Activated naive CD4-positive, alpha-beta T cell treated with anti-CD3 and anti-CD28 coated beads for 36 hours (primary cell): Measurements from ENCODE around the gene JAM3. TPM values are rescaled to one million over a fixed set of nuclear protein-coding genes. Genes with fewer than 3 reads are reported as not detected.

Experiments used
- CTCF ChIA-PET: fragments of 350-600 bp; sonication (Branson Sonifier 250); formaldehyde crosslinking; loops from one replicate; lab custom pipeline; 2021; ENCODE audit warnings: antibody characterized with exemption; lab: Charles Lee
- DNase-seq: peaks from one replicate; pipeline ENCODE4 v3.0.0-alpha.2; 2020
- H3K27ac Mint-ChIP-seq: one replicate; pipeline ENCODE4 v1.8.0; 2021; ENCODE audit warnings: mild to moderate bottlenecking, mixed read lengths
- H3K27me3 Mint-ChIP-seq: one replicate; pipeline ENCODE4 v1.8.0; 2021; ENCODE audit warnings: low read depth, mixed read lengths
- H3K36me3 Mint-ChIP-seq: one replicate; pipeline ENCODE4 v1.8.0; 2021; ENCODE audit warnings: low read depth, mixed read lengths
- H3K4me1 Mint-ChIP-seq: one replicate; pipeline ENCODE4 v1.8.0; 2021; ENCODE audit warnings: low read depth, mixed read lengths
- H3K4me3 Mint-ChIP-seq: one replicate; pipeline ENCODE4 v1.8.0; 2021; ENCODE audit warnings: mild to moderate bottlenecking, moderate library complexity, mixed read lengths
- H3K9me3 Mint-ChIP-seq: one replicate; pipeline ENCODE4 v1.8.0; 2021; ENCODE audit warnings: mixed read lengths
- intact Hi-C: fragments of 100-400 bp; cut with micrococcal nuclease; formaldehyde crosslinking; loops from one replicate; pipeline ENCODE4 v1.15.1; 2023
- total RNA-seq, 2 experiments: library from RNA; stranded (reverse); gene quantifications; one replicate each; pipeline ENCODE4 v1.2.3, GENCODE V29; 2021

The JAM3 gene
- total RNA-seq, 2 experiments from 2014 or later, result 4.0 to 6.4 TPM

GRCh38 chr11:134124660-134125451 is 56.0 kb downstream of the JAM3 start:
- CTCF ChIA-PET, result interaction anchor here (1.3 to 2.1 kb wide), 3 partner anchors 14 to 74 kb away, joined by 4 to 7 read pairs (median 5); no protein-coding TSS in a partner anchor
- intact Hi-C loops, result no loop called here
- DNase-seq, result peak; percentile 15
- Mint-ChIP-seq H3K27ac (no peak overlapping the region), H3K27me3 (peaks cover 34% of the 10 kb centered on the region), H3K9me3 (no peaks in the 10 kb centered on the region), H3K36me3 (peaks cover 7% of the 10 kb centered on the region), H3K4me3 (peak overlapping the region; percentile 12), H3K4me1 (peaks cover 13% of the 10 kb centered on the region)

- Mint-ChIP-seq H3K9me3 (peaks cover 2% of the 10 kb centered on the region), H3K4me1 (peaks cover 13% of the 10 kb centered on the region), H3K27ac (no peak overlapping the region), H3K27me3 (peaks cover 34% of the 10 kb centered on the region), H3K4me3 (no peak overlapping the region), H3K36me3 (peaks cover 7% of the 10 kb centered on the region)
- intact Hi-C loops, result no loop called here
- DNase-seq, result no peak
- CTCF ChIA-PET, result interaction anchor here (1.8 to 2.1 kb wide), 2 partner anchors 14 to 75 kb away, joined by 5 to 7 read pairs; no protein-coding TSS in a partner anchor
Measured at GRCh38 chr11:134125507-134125906, 56.6 kb downstream of the JAM3 start.

DNA sequence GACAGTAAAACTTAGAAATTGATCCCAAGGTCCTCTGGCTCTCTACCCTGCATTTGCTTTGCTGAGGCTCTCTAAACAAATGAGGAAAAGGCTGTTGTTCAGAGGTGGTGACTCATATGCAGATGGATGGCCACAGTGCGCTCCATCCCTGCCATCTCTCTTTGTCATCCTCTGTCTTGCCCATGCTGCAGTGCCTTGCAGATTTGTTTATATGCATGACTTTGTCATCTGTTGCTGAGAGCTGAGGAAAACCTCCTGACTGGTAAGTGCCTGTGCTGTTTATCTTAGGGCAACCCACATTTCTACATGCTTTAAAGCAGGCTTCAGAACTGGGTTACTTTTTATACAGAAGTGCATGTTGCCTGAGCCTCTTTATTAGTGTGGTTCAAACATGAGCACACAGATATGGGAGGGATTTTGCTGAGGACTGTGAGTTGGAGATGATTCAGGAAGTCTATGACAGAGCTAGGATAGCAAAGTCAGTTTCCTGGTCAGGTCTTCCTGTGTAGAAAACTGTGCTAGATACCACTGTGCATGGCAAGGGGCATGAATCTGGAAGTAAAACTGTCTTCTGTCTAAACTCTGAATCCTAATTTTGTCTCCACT is 57.4 kb downstream of the JAM3 start:
- intact Hi-C loops, result no loop called here
- CTCF ChIA-PET, result interaction anchor here (0.7 to 2.1 kb wide), 4 partner anchors 12 to 133 kb away, joined by 3 to 7 read pairs (median 4); no protein-coding TSS in a partner anchor
- Mint-ChIP-seq H3K36me3 (peaks cover 9% of the 10 kb centered on the region), H3K9me3 (peaks cover 7% of the 10 kb centered on the region), H3K4me1 (peaks cover 13% of the 10 kb centered on the region), H3K4me3 (no peak overlapping the region), H3K27ac (no peak overlapping the region), H3K27me3 (peaks cover 34% of the 10 kb centered on the region)
- DNase-seq, result no peak

DNA sequence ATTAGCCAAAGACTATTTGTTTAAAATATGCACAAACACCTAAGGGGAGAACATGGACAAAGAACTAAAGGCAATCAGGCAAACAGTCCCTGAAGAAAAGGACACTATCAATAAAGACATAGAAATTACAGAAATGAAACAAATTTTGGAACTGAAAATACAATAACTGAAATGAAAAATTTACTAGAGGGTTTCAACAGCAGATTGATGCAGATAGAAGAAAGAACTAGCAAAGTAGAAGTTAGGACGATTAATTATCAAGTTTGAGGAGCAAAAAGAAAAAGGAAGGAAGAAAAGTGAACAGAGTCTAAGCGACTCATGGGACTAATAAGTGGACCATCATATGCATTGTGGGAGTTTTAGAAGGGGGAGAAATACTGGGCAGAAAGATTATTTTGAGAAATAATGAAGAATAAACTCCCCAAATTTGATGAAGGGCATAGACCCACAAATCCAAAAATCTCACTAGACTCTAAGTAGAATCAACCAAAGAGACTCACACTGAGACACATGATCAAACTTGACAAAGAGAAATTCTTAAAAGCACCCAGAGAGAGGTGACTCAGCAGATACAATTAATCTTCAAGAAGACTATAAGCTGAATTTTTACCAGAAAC is 62.9 kb downstream of the JAM3 start:
- Mint-ChIP-seq H3K9me3 (peaks cover 18% of the 10 kb centered on the region), H3K36me3 (peaks cover 13% of the 10 kb centered on the region), H3K4me3 (no peak overlapping the region), H3K27me3 (no peaks in the 10 kb centered on the region), H3K4me1 (no peaks in the 10 kb centered on the region), H3K27ac (no peak overlapping the region)
- intact Hi-C loops, result no loop called here
- no peak for DNase-seq
- CTCF ChIA-PET, result interaction anchor here (0.9 kb wide), 1 partner anchor 81 kb away, joined by 3 read pairs; no protein-coding TSS in a partner anchor

DNA sequence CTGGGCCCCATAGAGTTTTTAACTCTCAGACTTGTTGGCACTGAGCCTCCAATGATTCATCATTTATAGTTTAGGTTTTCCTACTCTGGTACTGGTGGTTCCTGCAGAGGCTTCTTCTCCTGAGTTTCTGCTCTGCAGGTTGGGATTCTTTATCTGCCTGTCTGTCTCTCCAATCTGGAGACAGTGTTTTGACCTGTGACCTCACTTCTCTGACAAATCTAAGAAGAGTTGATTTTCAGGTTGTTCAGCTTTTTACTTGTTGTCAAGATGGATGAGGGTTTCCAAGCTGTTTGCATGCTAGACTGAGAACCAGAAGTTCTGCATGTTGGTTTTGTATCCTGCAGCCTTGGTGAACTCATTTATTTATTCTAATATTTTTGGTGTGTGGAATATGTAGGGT is 63.9 kb downstream of the JAM3 start:
- no peak overlapping the region for H3K4me3 Mint-ChIP-seq
- CTCF ChIA-PET, result interaction anchor here (4.5 kb wide), 1 partner anchor 82 kb away, joined by 33 read pairs; no protein-coding TSS in a partner anchor
- intact Hi-C loops, result no loop called here
- H3K36me3 Mint-ChIP-seq, result peaks cover 11% of the 10 kb centered on the region
- H3K27ac Mint-ChIP-seq, result no peak overlapping the region
- H3K27me3 Mint-ChIP-seq, result no peaks in the 10 kb centered on the region
- H3K4me1 Mint-ChIP-seq, result no peaks in the 10 kb centered on the region
- H3K9me3 Mint-ChIP-seq, result peaks cover 18% of the 10 kb centered on the region
- no peak for DNase-seq

DNA sequence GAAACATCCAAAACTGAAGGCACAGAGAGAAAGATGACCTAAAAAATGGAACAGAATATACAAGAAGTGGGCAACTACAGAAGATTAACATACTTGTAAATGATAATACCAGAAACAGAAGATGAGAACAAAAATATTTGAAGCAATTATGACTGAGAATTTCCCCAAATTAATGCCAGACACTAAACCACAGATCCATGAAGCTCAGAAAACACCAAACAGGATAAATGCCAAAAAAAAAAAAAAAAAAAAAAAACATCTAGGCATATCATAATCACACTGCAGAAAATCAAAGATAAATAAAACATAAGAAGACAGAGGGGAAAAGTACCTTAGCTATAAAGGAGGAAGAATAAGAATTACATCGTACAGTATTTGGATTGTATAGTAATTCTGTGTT is 65.3 kb downstream of the JAM3 start:
- no peaks in the 10 kb centered on the region for H3K27me3 Mint-ChIP-seq
- intact Hi-C loops, result no loop called here
- H3K4me3 Mint-ChIP-seq, result no peak overlapping the region
- H3K36me3 Mint-ChIP-seq, result peaks cover 11% of the 10 kb centered on the region
- H3K9me3 Mint-ChIP-seq, result peaks cover 18% of the 10 kb centered on the region
- peaks cover under 1% of the 10 kb centered on the region for H3K4me1 Mint-ChIP-seq
- no peak for DNase-seq
- H3K27ac Mint-ChIP-seq, result no peak overlapping the region
- CTCF ChIA-PET, result interaction anchor here (4.5 kb wide), 1 partner anchor 84 kb away, joined by 33 read pairs; no protein-coding TSS in a partner anchor

DNA sequence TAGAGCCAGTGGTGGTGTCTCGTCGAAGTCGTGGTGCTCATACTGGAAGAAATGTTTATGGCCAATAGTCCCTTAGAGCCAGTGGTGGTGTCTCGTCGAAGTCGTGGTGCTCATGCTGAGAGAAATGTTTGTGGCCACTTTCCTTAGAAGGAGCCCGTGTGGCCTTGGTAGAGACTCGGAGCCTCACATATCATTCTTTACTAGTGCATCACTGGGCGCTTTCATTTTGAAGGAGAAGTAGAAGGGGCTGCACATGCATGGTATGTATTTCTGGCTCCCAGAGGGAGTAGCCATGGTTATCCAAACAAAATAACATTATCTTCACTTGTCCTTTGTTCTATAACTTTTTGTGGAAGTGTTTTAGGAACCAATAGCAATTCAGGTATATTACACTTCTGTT is 69.5 kb downstream of the JAM3 start:
- intact Hi-C loops, result loop anchor here (5.0 kb wide), 2 partner anchors 71 to 171 kb away; partner anchors contain the start of gene JAM3
- H3K27me3 Mint-ChIP-seq, result no peaks in the 10 kb centered on the region
- CTCF ChIA-PET, result interaction anchor here (1.0 to 3.2 kb wide), 6 partner anchors 25 to 95 kb away, joined by 3 to 30 read pairs (median 4); no protein-coding TSS in a partner anchor
- H3K27ac Mint-ChIP-seq, result no peak overlapping the region
- H3K4me1 Mint-ChIP-seq, result peaks cover 6% of the 10 kb centered on the region
- no peak for DNase-seq
- no peaks in the 10 kb centered on the region for H3K9me3 Mint-ChIP-seq
- no peak overlapping the region for H3K4me3 Mint-ChIP-seq
- no peaks in the 10 kb centered on the region for H3K36me3 Mint-ChIP-seq

- H3K4me1 Mint-ChIP-seq, result peaks cover 6% of the 10 kb centered on the region
- CTCF ChIA-PET, result interaction anchor here (0.6 to 3.2 kb wide), 12 partner anchors 13 to 211 kb away, joined by 3 to 30 read pairs (median 4); no protein-coding TSS in a partner anchor
- H3K27ac Mint-ChIP-seq, result no peak overlapping the region
- H3K27me3 Mint-ChIP-seq, result no peaks in the 10 kb centered on the region
- no peaks in the 10 kb centered on the region for H3K36me3 Mint-ChIP-seq
- DNase-seq, result no peak
- H3K4me3 Mint-ChIP-seq, result no peak overlapping the region
- H3K9me3 Mint-ChIP-seq, result no peaks in the 10 kb centered on the region
- intact Hi-C loops, result loop anchor here (1.0 to 5.0 kb wide), 4 partner anchors 72 to 211 kb away; partner anchors contain the start of gene JAM3
Measured at GRCh38 chr11:134139303-134139872, 70.5 kb downstream of the JAM3 start.

DNA sequence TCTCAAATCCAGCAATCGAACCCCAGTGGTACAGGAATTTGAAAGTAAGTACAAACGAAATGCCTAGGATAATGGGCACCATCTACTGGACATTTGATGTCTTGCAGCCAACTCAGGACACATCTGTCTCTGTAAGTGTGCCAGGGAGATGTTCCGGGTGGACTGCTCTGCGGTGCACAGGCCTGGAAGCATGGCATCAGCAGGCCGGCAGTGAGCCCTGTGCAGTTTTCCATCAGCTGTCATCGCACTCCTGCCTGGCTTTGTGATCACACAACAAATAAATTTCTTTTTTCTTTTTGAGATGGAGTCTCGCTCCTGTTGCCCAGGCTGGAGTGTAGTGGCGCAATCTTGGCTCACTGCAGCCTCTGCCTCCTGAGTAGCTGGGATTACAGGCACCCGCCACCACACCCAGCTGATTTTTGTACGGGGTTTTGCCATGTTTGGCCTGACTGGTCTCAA is 71.0 kb downstream of the JAM3 start:
- Mint-ChIP-seq H3K4me3 (no peak overlapping the region), H3K27ac (no peak overlapping the region), H3K27me3 (no peaks in the 10 kb centered on the region), H3K4me1 (peaks cover 6% of the 10 kb centered on the region), H3K36me3 (no peaks in the 10 kb centered on the region), H3K9me3 (no peaks in the 10 kb centered on the region)
- intact Hi-C loops, result loop anchor here (1.0 to 5.0 kb wide), 4 partner anchors 73 to 212 kb away; partner anchors contain the start of gene JAM3
- peak; percentile 72 for DNase-seq
- CTCF ChIA-PET, result interaction anchor here (0.6 to 3.2 kb wide), 11 partner anchors 12 to 215 kb away, joined by 3 to 30 read pairs (median 3); no protein-coding TSS in a partner anchor

GRCh38 chr11:134140961-134141490 is 72.2 kb downstream of the JAM3 start:
- no peaks in the 10 kb centered on the region for H3K36me3 Mint-ChIP-seq
- H3K4me1 Mint-ChIP-seq, result peaks cover 6% of the 10 kb centered on the region
- H3K27me3 Mint-ChIP-seq, result no peaks in the 10 kb centered on the region
- intact Hi-C loops, result no loop called here
- CTCF ChIA-PET, result interaction anchor here (0.6 to 3.2 kb wide), 9 partner anchors 19 to 216 kb away, joined by 3 to 30 read pairs (median 3); no protein-coding TSS in a partner anchor
- H3K27ac Mint-ChIP-seq, result no peak overlapping the region
- H3K4me3 Mint-ChIP-seq, result no peak overlapping the region
- H3K9me3 Mint-ChIP-seq, result no peaks in the 10 kb centered on the region
- no peak for DNase-seq

- Mint-ChIP-seq H3K4me3 (no peak overlapping the region), H3K9me3 (no peaks in the 10 kb centered on the region), H3K4me1 (peaks cover 6% of the 10 kb centered on the region), H3K27me3 (no peaks in the 10 kb centered on the region), H3K36me3 (no peaks in the 10 kb centered on the region), H3K27ac (no peak overlapping the region)
- DNase-seq, result no peak
- intact Hi-C loops, result no loop called here
- CTCF ChIA-PET, result no interaction called here
Measured at GRCh38 chr11:134142536-134142935, 73.7 kb downstream of the JAM3 start.
